ENCODE measurements around the gene OR1F1. TPM values are rescaled to one million over a fixed set of nuclear protein-coding genes. Genes with fewer than 3 reads are reported as not detected.
"Not testable (repeated sequence)": the region's sequence is repeated elsewhere in the genome, so short reads cannot be mapped to it uniquely, and the experiment has no call there.

Gene OR1F1
- total RNA-seq, 2 experiments from 2014 or later, result not detected

DNA sequence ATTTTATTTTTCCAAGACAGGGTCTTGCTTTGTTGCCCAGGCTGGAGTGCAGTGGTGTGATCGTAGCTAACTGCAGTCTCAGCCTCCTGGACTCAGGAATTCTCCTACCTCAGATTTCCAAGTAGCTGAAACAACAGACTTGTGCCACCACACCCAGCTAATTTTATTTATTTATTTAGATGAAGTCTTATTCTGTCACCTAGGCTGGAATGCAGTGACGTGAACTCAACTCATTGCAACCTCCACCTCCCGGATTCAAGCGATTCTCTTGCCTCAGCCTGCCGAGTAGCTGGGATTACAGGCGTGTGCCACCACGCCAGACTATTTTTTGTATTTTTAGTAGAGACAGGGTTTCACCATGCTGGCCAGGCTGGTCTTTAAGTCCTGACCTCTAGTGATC is 19.3 kb upstream of the OR1F1 start:
- H3K36me3 Mint-ChIP-seq (ENCODE audit: low read depth); H3K27ac Mint-ChIP-seq; H3K9me3 Mint-ChIP-seq; DNase-seq; H3K4me3 Mint-ChIP-seq: not testable (repeated sequence)
- Mint-ChIP-seq H3K27me3 (peaks cover 50% of the 10 kb centered on the region), H3K4me1 (peaks cover 38% of the 10 kb centered on the region)
- POLR2A ChIA-PET, result interaction anchor here (1.1 to 3.2 kb wide), 2 partner anchors 11 to 34 kb away, joined by 3 to 11 read pairs; partner anchors contain the start of gene ZNF213
- CTCF ChIA-PET, result interaction anchor here (0.6 to 1.6 kb wide), 10 partner anchors 10 to 148 kb away, joined by 3 to 9 read pairs (median 4); partner anchors contain the start of gene TNFRSF12A

DNA sequence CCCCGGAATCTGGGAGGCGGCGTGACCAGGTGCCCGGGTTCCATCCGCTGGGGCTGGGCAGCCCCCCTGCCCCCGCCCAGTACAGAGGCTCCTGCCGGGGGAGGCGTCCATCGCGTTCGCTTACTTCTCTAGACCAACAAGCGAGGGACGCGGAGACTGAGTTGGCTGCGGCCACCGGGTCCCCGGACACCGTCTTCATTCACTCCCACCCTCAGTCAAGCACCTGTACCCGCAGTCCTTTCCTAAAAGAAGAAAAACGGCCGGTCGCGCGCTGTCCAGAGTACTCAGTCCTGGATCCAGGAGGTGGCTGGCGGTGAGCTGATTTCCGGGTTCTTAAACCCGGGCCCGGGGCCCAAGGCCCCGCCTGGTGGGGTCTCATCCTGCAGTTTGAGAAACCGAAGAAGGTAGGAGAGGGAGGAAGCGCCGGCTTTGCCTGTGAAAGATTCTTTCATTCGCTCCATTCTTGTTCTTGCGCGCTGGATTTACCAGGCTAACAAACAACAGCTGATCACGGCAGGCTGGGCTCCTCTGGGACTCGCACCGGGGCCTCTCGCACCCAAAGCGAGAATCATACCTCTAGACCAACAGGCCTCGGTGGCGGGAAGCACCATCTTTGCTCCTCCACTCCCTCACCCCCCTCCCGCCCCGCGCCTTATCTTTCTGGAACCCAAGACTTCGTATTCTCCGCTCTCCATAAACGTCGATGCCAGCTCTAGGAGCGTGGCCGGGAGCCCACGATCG is 17.4 kb upstream of the OR1F1 start:
- ChIA-PET CTCF (interaction anchor here (0.6 to 2.2 kb wide), 6 partner anchors 9 to 144 kb away, joined by 3 to 10 read pairs (median 3); partner anchors contain the start of genes TIGD7 and ZNF75A), POLR2A (interaction anchor here (0.8 to 2.6 kb wide), 6 partner anchors 12 to 112 kb away, joined by 3 to 11 read pairs (median 6); partner anchors contain the start of genes OR1F1, ZNF200, ZNF213 and ZNF263)
- Mint-ChIP-seq H3K27ac (peak overlapping the region; percentile 62), H3K4me3 (peak overlapping the region; percentile 36), H3K4me1 (peaks cover 40% of the 10 kb centered on the region), H3K9me3 (no peaks in the 10 kb centered on the region), H3K36me3 (ENCODE audit: low read depth) (peaks cover 2% of the 10 kb centered on the region), H3K27me3 (peaks cover 62% of the 10 kb centered on the region)
- DNase-seq, result no peak

GRCh38 chr16:3171181-3171854 is 16.7 kb upstream of the OR1F1 start:
- peak; percentile 43 for DNase-seq
- peaks cover 68% of the 10 kb centered on the region for H3K27me3 Mint-ChIP-seq
- POLR2A ChIA-PET, result interaction anchor here (0.6 to 2.6 kb wide), 12 partner anchors 12 to 287 kb away, joined by 3 to 11 read pairs (median 4); partner anchors contain the start of genes OR1F1, ZNF213 and ZNF263
- H3K4me3 Mint-ChIP-seq, result peak overlapping the region; percentile 42
- peaks cover 40% of the 10 kb centered on the region for H3K4me1 Mint-ChIP-seq
- no peaks in the 10 kb centered on the region for H3K9me3 Mint-ChIP-seq
- H3K36me3 Mint-ChIP-seq (ENCODE audit: low read depth), result peaks cover 2% of the 10 kb centered on the region
- CTCF ChIA-PET, result interaction anchor here (0.6 to 2.2 kb wide), 10 partner anchors 9 to 283 kb away, joined by 3 to 10 read pairs (median 3); partner anchors contain the start of genes TIGD7, ZNF213 and ZNF75A
- peak overlapping the region; percentile 62 for H3K27ac Mint-ChIP-seq

- Mint-ChIP-seq H3K27me3 (peaks cover 74% of the 10 kb centered on the region), H3K4me1 (peaks cover 40% of the 10 kb centered on the region), H3K36me3 (ENCODE audit: low read depth) (peaks cover 2% of the 10 kb centered on the region), H3K27ac (no peak overlapping the region), H3K9me3 (no peaks in the 10 kb centered on the region), H3K4me3 (peak overlapping the region; percentile 42)
- CTCF ChIA-PET, result interaction anchor here (0.6 to 2.2 kb wide), 8 partner anchors 10 to 284 kb away, joined by 3 to 10 read pairs (median 4); partner anchors contain the start of gene ZNF213
- peak; percentile 49 for DNase-seq
- POLR2A ChIA-PET, result interaction anchor here (0.6 to 2.6 kb wide), 12 partner anchors 11 to 287 kb away, joined by 3 to 11 read pairs (median 4); partner anchors contain the start of genes ZNF213 and ZNF263
These were observed 16.0 kb upstream of the OR1F1 start for GRCh38 chr16:3171855-3172593.

GRCh38 chr16:3173892-3174617 is 13.9 kb upstream of the OR1F1 start:
- peaks cover 40% of the 10 kb centered on the region for H3K4me1 Mint-ChIP-seq
- no peak overlapping the region for H3K27ac Mint-ChIP-seq
- peak overlapping the region; percentile 28 for H3K4me3 Mint-ChIP-seq
- CTCF ChIA-PET, result interaction anchor here (1.0 to 1.2 kb wide), 2 partner anchors 24 to 142 kb away, joined by 3 read pairs; no protein-coding TSS in a partner anchor
- H3K36me3 Mint-ChIP-seq (ENCODE audit: low read depth), result peaks cover 2% of the 10 kb centered on the region
- POLR2A ChIA-PET, result interaction anchor here (0.9 to 1.6 kb wide), 2 partner anchors 15 to 109 kb away, joined by 3 to 7 read pairs; partner anchors contain the start of gene ZNF263
- no peaks in the 10 kb centered on the region for H3K9me3 Mint-ChIP-seq
- DNase-seq, result no peak
- H3K27me3 Mint-ChIP-seq, result peaks cover 72% of the 10 kb centered on the region

DNA sequence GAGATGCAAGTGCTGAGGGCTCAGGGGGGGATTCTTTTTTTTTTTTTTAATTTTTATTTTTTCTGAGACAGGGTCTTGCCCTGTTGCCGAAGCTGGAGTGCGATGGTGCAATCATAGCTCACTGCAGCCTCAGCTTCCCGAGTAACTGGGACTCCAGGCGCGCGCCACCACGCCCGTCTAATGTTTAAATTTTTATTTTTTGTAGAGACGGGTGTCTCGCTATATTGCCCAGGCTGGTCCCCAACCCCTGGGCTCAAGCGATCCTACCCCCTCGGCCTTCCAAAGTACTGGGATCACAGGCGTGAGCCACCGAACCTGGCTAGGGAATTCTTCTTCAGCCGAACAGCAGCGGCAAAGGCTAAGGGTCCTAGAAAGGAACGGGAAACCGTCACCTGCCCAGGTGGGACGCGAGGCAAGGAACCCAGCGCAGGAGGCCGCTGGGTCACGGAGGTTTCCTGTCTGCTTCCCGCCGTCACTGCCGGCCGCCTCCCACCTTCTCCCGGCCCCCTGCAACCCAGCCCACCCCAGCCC is 13.3 kb upstream of the OR1F1 start:
- Mint-ChIP-seq H3K4me3 (no peak overlapping the region), H3K27me3 (peaks cover 73% of the 10 kb centered on the region), H3K4me1 (peaks cover 40% of the 10 kb centered on the region), H3K27ac (no peak overlapping the region), H3K9me3 (no peaks in the 10 kb centered on the region), H3K36me3 (ENCODE audit: low read depth) (peaks cover 2% of the 10 kb centered on the region)
- no peak for DNase-seq
- ChIA-PET CTCF (interaction anchor here (1.0 to 1.2 kb wide), 2 partner anchors 24 to 143 kb away, joined by 3 read pairs; no protein-coding TSS in a partner anchor), POLR2A (interaction anchor here (0.9 to 1.6 kb wide), 2 partner anchors 16 to 108 kb away, joined by 3 to 7 read pairs; partner anchors contain the start of gene ZNF263)

DNA sequence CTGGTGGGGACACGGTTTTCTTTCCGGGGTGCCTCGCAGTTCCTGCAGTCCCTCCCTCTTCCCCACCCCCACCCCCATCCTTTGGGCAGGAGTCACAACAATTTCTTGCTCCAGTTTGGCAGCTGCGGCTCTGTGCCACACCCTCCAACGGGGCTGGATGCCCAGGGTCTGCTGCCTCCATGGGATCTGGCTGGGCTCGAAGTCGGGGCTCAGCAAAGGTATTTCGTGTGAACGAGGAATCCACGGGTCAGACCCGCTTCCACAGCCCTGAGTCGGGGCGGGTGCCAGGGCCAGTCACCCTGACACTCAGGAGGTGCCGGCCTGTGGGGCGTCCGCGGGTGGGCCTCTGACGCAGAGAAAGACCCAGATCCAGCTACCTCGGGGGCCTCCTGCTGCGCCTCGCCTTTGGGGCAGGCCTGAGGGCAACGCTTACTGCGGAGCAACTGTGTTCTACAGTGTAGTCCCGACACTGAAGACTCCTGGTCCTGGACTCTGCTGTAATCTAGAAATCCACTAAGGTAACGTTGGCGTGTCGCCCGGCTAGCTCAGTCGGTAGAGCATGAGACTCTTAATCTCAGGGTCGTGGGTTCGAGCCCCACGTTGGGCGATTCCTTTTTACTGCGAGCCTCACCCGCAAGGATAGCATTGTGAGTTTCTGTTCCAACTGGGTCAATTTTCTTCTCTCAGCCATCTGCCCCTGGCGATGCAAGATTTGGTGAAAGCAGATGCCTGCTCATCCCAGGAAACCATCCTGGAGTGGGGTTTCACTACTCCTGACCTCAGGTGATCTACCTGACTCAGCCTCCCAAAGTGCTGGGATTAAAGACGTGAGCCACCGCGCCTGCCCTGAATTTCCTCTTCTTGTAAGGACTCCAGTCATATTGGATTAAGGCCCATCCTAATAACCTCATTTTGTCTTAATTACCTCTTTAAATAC is 12.6 kb upstream of the OR1F1 start:
- Mint-ChIP-seq H3K27ac (no peak overlapping the region), H3K4me3 (no peak overlapping the region)

GRCh38 chr16:3179651-3180050 is 8.4 kb upstream of the OR1F1 start:
- CTCF ChIA-PET, result interaction anchor here (0.8 kb wide), 1 partner anchor 10 kb away, joined by 3 read pairs; no protein-coding TSS in a partner anchor
- no peak for DNase-seq
- H3K27ac Mint-ChIP-seq, result no peak overlapping the region
- peaks cover 31% of the 10 kb centered on the region for H3K4me1 Mint-ChIP-seq
- H3K9me3 Mint-ChIP-seq, result no peaks in the 10 kb centered on the region
- H3K27me3 Mint-ChIP-seq, result peaks cover 84% of the 10 kb centered on the region
- no peak overlapping the region for H3K4me3 Mint-ChIP-seq
- peaks cover 9% of the 10 kb centered on the region for H3K36me3 Mint-ChIP-seq (ENCODE audit: low read depth)
- POLR2A ChIA-PET, result no interaction called here

More for the DNA sequence above, 12.6 kb upstream of the OR1F1 start:
- CTCF ChIA-PET, result no interaction called here
- Mint-ChIP-seq H3K27me3 (peaks cover 73% of the 10 kb centered on the region), H3K36me3 (ENCODE audit: low read depth) (peaks cover 2% of the 10 kb centered on the region), H3K9me3 (no peaks in the 10 kb centered on the region), H3K4me1 (peaks cover 40% of the 10 kb centered on the region)
- POLR2A ChIA-PET, result interaction anchor here (1.6 kb wide), 1 partner anchor 17 kb away, joined by 7 read pairs; no protein-coding TSS in a partner anchor
- DNase-seq, result no peak

DNA sequence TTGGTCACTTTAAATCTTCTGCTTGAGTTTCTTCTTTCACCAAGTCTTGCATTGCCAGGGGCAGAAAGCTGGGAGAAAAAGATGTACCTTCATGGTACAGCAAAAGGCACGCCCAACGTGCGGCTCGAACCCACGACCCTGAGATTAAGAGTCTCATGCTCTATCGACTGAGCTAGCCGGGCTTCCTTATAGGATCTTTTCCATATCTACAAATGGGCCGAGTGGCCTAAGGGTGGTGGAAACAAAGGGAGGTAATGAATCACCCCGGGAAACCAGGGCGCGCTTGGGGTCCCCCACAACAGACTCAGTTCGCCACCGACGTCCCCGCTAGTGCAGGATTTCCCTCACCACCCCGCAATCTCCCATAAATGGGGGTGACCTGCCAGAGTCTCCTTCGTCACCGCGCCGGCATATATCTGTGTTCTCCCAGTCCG is 7.5 kb upstream of the OR1F1 start:
- H3K4me1 Mint-ChIP-seq, result peaks cover 27% of the 10 kb centered on the region
- CTCF ChIA-PET, result interaction anchor here (0.7 kb wide), 1 partner anchor 104 kb away, joined by 3 read pairs; no protein-coding TSS in a partner anchor
- DNase-seq, result no peak

DNA sequence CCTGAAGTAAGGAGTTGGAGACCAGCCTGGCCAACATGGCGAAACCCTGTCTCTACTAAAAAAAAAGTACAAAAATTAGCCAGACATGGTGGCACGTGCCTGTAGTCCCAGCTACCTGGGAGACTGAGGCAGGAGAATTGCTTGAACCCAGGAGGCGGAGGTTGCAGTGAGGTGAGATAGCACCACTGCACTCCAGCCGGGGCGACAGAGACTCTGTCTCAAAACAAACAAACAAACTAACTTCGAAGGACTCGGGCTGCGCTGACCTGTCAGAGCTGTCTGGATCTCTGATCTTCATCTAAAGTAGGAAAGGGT is 5.8 kb upstream of the OR1F1 start:
- not testable (repeated sequence) for H3K9me3 Mint-ChIP-seq; DNase-seq; H3K36me3 Mint-ChIP-seq (ENCODE audit: low read depth)
- POLR2A ChIA-PET, result interaction anchor here (1.0 to 1.6 kb wide), 4 partner anchors 9 to 100 kb away, joined by 3 to 5 read pairs (median 4); partner anchors contain the start of gene ZNF263
- Mint-ChIP-seq H3K4me3 (peak overlapping the region; percentile 61), H3K4me1 (peaks cover 29% of the 10 kb centered on the region), H3K27me3 (peaks cover 80% of the 10 kb centered on the region), H3K27ac (peak overlapping the region; percentile 62)
- CTCF ChIA-PET, result interaction anchor here (2.0 kb wide), 1 partner anchor 32 kb away, joined by 7 read pairs; no protein-coding TSS in a partner anchor

More for the DNA sequence above, 7.5 kb upstream of the OR1F1 start:
- POLR2A ChIA-PET, result no interaction called here
- no peak overlapping the region for H3K27ac Mint-ChIP-seq
- H3K9me3 Mint-ChIP-seq, result no peaks in the 10 kb centered on the region
- H3K4me3 Mint-ChIP-seq, result no peak overlapping the region
- peaks cover 81% of the 10 kb centered on the region for H3K27me3 Mint-ChIP-seq
- H3K36me3 Mint-ChIP-seq (ENCODE audit: low read depth), result peaks cover 9% of the 10 kb centered on the region

All from activated CD4-positive, alpha-beta memory T cell treated with anti-CD3 and anti-CD28 coated beads, Interleukin-2, amount 10 ng/mL, durations not matched to agents 7 days and 5 days (primary cell).